Measurements from ENCODE around the gene DNAH11.
"Not testable (repeated sequence)": the region's sequence is repeated elsewhere in the genome, so short reads cannot be mapped to it uniquely, and the experiment has no call there.

DNA sequence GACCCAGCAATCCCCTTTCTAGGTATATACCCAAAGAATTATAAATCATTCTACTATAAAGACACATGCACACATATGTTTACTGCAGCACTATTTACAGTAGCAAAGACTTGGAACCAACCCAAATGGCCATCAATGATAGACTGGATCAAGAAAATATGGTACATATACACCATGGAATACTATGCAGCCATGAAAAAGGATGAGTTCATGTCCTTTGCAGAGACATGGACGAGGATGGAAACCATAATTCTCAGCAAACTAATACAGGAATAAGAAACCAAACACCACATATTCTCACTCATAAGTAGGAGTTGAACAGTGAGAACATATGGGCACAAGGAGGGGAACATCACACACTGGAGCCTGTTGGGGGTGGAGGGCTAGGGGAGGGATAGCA lies 157.7 kb downstream of the DNAH11 start:
- not testable (repeated sequence) for TF ChIP-seq POLR2AphosphoS5 (IDR thresholded peaks at IDR 0.05); EP300 (conservative IDR thresholded peaks at IDR 0.05; ENCODE audit: poor library complexity, severe bottlenecking)
- TF ChIP-seq, protein P1, sequence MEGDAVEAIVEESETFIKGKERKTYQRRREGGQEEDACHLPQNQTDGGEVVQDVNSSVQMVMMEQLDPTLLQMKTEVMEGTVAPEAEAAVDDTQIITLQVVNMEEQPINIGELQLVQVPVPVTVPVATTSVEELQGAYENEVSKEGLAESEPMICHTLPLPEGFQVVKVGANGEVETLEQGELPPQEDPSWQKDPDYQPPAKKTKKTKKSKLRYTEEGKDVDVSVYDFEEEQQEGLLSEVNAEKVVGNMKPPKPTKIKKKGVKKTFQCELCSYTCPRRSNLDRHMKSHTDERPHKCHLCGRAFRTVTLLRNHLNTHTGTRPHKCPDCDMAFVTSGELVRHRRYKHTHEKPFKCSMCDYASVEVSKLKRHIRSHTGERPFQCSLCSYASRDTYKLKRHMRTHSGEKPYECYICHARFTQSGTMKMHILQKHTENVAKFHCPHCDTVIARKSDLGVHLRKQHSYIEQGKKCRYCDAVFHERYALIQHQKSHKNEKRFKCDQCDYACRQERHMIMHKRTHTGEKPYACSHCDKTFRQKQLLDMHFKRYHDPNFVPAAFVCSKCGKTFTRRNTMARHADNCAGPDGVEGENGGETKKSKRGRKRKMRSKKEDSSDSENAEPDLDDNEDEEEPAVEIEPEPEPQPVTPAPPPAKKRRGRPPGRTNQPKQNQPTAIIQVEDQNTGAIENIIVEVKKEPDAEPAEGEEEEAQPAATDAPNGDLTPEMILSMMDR (IDR thresholded peaks at IDR 0.05; ENCODE audit: poor library complexity, severe bottlenecking) = not testable (repeated sequence)

Data from neural cell (in vitro differentiated cells).